H1 (cell line): Measurements from ENCODE around the gene IKZF1. TPM values are rescaled to one million over a fixed set of nuclear protein-coding genes. Genes with fewer than 3 reads are reported as not detected.
A peak's percentile ranks its signal among the peaks of the same experiment; 100 is the strongest.

Experiments
- CTCF ChIA-PET: fragments of 300-600 bp; sonication (Branson Sonifier 250); formaldehyde crosslinking; loops from one replicate; lab custom pipeline; 2021; ENCODE audit not compliant: partially characterized antibody; lab: Charles Lee
- POLR2A ChIA-PET: fragments of 300-600 bp; sonication (Branson Sonifier 250); formaldehyde crosslinking; loops from one replicate; lab custom pipeline; 2021; ENCODE audit warnings: inconsistent platforms; ENCODE audit not compliant: partially characterized antibody; lab: Charles Lee
- DNase-seq, 2 experiments: peaks; one replicate each; pipeline versions ENCODE4 v3.0.0 to v3.0.0-alpha.2; 2010 to 2022; ENCODE audit warnings: low spot score in 2 of 2, low read depth in 1 of 2, mixed read lengths in 1 of 2
- FAIRE-seq: peaks from 2 replicates; lab custom pipeline; 2011; peaks lifted over from hg19 to GRCh38; lab: Jason Lieb, UNC
- H2AFZ ChIP-seq: 2 replicates; pipeline ENCODE4 v1.8.1; 2012; ENCODE audit warnings: low read length, inconsistent platforms
- H2AK5ac ChIP-seq: 2 replicates; pipeline ENCODE4 v1.6.1; 2013; ENCODE audit warnings: low read depth, low read length
- H2BK120ac ChIP-seq: replicated peaks from 2 replicates; pipeline ENCODE3; 2013; ENCODE audit warnings: low read depth, low read length, inconsistent platforms
- H2BK12ac ChIP-seq: 2 replicates; pipeline ENCODE4 v1.6.1; 2013; ENCODE audit warnings: low read depth, low read length
- H2BK15ac ChIP-seq: 2 replicates; pipeline ENCODE4 v1.6.1; 2013; ENCODE audit warnings: low read length
- H2BK20ac ChIP-seq: 2 replicates; pipeline ENCODE4 v1.6.1; 2013; ENCODE audit warnings: low read length
- H2BK5ac ChIP-seq: 2 replicates; pipeline ENCODE4 v1.6.1; 2013; ENCODE audit warnings: low read depth, low read length
- H3K14ac ChIP-seq: 2 replicates; pipeline ENCODE4 v1.6.1; 2013; ENCODE audit warnings: inconsistent platforms; ENCODE audit not compliant: insufficient read length
- H3K18ac ChIP-seq: 2 replicates; pipeline ENCODE4 v1.6.1; 2013; ENCODE audit warnings: low read length; ENCODE audit errors: extremely low read depth
- H3K23ac ChIP-seq: 2 replicates; pipeline ENCODE4 v1.6.1; 2013; ENCODE audit warnings: inconsistent platforms; ENCODE audit not compliant: insufficient read length
- H3K23me2 ChIP-seq: 2 replicates; pipeline ENCODE4 v1.6.1; 2013; ENCODE audit warnings: low read depth, low read length
- H3K27ac ChIP-seq: 2 replicates; pipeline ENCODE4 v1.6.1; 2011; ENCODE audit warnings: low read depth, low read length, inconsistent platforms
- H3K27me3 ChIP-seq, 4 experiments: replicated peaks in 1 of 4; 1 replicate in 1 of 4; 2 replicates in 3 of 4; pipeline versions ENCODE4 v1.6.1 to v1.8.1; 2011 to 2013; ENCODE audit warnings: low read length in 3 of 4, mild to moderate bottlenecking in 3 of 4, inconsistent platforms in 2 of 4, mixed read lengths in 2 of 4, moderate library complexity in 1 of 4; ENCODE audit not compliant: control insufficient read depth in 3 of 4, insufficient read depth in 3 of 4; ENCODE audit errors: extremely low read depth in 1 of 4
- H3K36me3 ChIP-seq, 4 experiments: 2 replicates each; pipeline versions ENCODE4 v1.6.1 to v1.8.1; 2011 to 2013; ENCODE audit warnings: mild to moderate bottlenecking in 4 of 4, low read length in 3 of 4, moderate library complexity in 2 of 4, control low read depth in 1 of 4, inconsistent platforms in 1 of 4; ENCODE audit not compliant: insufficient read depth in 4 of 4, control insufficient read depth in 2 of 4
- H3K4ac ChIP-seq: replicated peaks from 2 replicates; pipeline ENCODE3; 2013; ENCODE audit warnings: low read length, low read depth, mixed read lengths, inconsistent platforms; ENCODE audit not compliant: insufficient read length
- H3K4me1 ChIP-seq, 4 experiments: replicated peaks in 1 of 4; 1 replicate in 1 of 4; 2 replicates in 3 of 4; pipeline versions ENCODE4 v1.6.1 to v1.8.1; 2011 to 2013; ENCODE audit warnings: low read length in 3 of 4, inconsistent platforms in 2 of 4, mixed read lengths in 1 of 4; ENCODE audit not compliant: insufficient read depth in 4 of 4, control insufficient read depth in 3 of 4
- H3K4me2 ChIP-seq, 2 experiments: 2 replicates each; pipeline versions ENCODE4 v1.6.1 to v1.8.1; 2011 to 2013; ENCODE audit warnings: low read depth in 2 of 2, low read length in 2 of 2, control low read depth in 1 of 2, inconsistent platforms in 1 of 2, mild to moderate bottlenecking in 1 of 2; ENCODE audit not compliant: insufficient read depth in 1 of 2
- H3K4me3 ChIP-seq, 4 experiments: fragments of 200-600, 300-600 bp in 1 of 4; sonication (generic), shearing (Covaris generic), sonication (Bioruptor Twin) in 1 of 4; 2 replicates each; pipeline versions ENCODE4 v1.5.1 to v1.8.1; 2011 to 2016; ENCODE audit warnings: low read length in 4 of 4, low read depth in 3 of 4, control low read depth in 2 of 4, inconsistent platforms in 2 of 4, mild to moderate bottlenecking in 2 of 4, mixed read lengths in 1 of 4, moderate library complexity in 1 of 4; ENCODE audit not compliant: insufficient read depth in 2 of 4; ENCODE audit errors: extremely low read depth in 1 of 4
- H3K56ac ChIP-seq: replicated peaks from 2 replicates; pipeline ENCODE3; 2013; ENCODE audit warnings: low read depth, mild to moderate bottlenecking, mixed read lengths, low read length, inconsistent platforms; ENCODE audit not compliant: insufficient read length
- H3K79me1 ChIP-seq: 2 replicates; pipeline ENCODE4 v1.6.1; 2013; ENCODE audit warnings: low read depth, low read length, control low read depth
- H3K79me2 ChIP-seq, 2 experiments: 2 replicates each; pipeline versions ENCODE4 v1.6.1 to v1.8.1; 2012 to 2013; ENCODE audit warnings: low read length in 2 of 2, mild to moderate bottlenecking in 2 of 2, inconsistent platforms in 1 of 2; ENCODE audit not compliant: insufficient read depth in 2 of 2, control insufficient read depth in 1 of 2
- H3K9ac ChIP-seq, 4 experiments: replicated peaks in 1 of 4; 1 replicate in 1 of 4; 2 replicates in 3 of 4; pipeline versions ENCODE4 v1.6.1 to v1.8.1; 2011 to 2013; ENCODE audit warnings: low read depth in 3 of 4, low read length in 3 of 4, control low read depth in 2 of 4, mild to moderate bottlenecking in 2 of 4, moderate library complexity in 2 of 4, inconsistent platforms in 1 of 4; ENCODE audit errors: extremely low read depth in 1 of 4
- H3K9me3 ChIP-seq, 2 experiments: 2 replicates each; pipeline versions ENCODE4 v1.6.1 to v1.8.1; 2012 to 2013; ENCODE audit warnings: mild to moderate bottlenecking in 2 of 2, moderate library complexity in 2 of 2, control low read depth in 1 of 2, inconsistent platforms in 1 of 2, low read depth in 1 of 2, low read length in 1 of 2, mixed read lengths in 1 of 2; ENCODE audit not compliant: insufficient read depth in 2 of 2
- H4K20me1 ChIP-seq, 2 experiments: replicated peaks in 1 of 2; 2 replicates each; pipeline versions ENCODE3 to v1.8.1; 2011 to 2013; ENCODE audit warnings: inconsistent platforms in 2 of 2, low read length in 2 of 2, mild to moderate bottlenecking in 1 of 2; ENCODE audit not compliant: insufficient read depth in 2 of 2, control insufficient read depth in 1 of 2
- H4K5ac ChIP-seq: 2 replicates; pipeline ENCODE4 v1.6.1; 2013; ENCODE audit warnings: low read length, low read depth, mixed read lengths, inconsistent platforms; ENCODE audit not compliant: insufficient read length
- H4K8ac ChIP-seq: 2 replicates; pipeline ENCODE4 v1.8.0; 2013; ENCODE audit warnings: mild to moderate bottlenecking, moderate library complexity, low read length, inconsistent platforms; ENCODE audit not compliant: insufficient read depth; ENCODE audit errors: extremely low read depth
- H4K91ac ChIP-seq: replicated peaks from 2 replicates; pipeline ENCODE3; 2013; ENCODE audit warnings: low read length, mixed read lengths, inconsistent platforms; ENCODE audit not compliant: insufficient read length
- BCL11A ChIP-seq, 2 experiments: IDR thresholded peaks; one replicate each; pipeline ENCODE4 v1.6.1; 2011; ENCODE audit warnings: low read depth in 2 of 2, low read length in 2 of 2, mild to moderate bottlenecking in 2 of 2
- CBX5 ChIP-seq: fragments of 300-800, 300-1000 bp; sonication (generic); IDR thresholded peaks from 2 replicates; pipeline ENCODE4 v1.7.1; 2016; ENCODE audit warnings: antibody characterized with exemption, low read length, low read depth
- EZH2 ChIP-seq: fragments of 200-600 bp; sonication (generic); IDR thresholded peaks from 2 replicates; pipeline ENCODE4 v1.7.1; 2012; ENCODE audit warnings: low read depth, mild to moderate bottlenecking, moderate library complexity, low read length, inconsistent platforms; ENCODE audit not compliant: severe bottlenecking
- KDM1A ChIP-seq: fragments of 200-600, 300-600 bp; sonication (generic); IDR thresholded peaks from 2 replicates; pipeline ENCODE4 v1.7.1; 2016; ENCODE audit warnings: mild to moderate bottlenecking, low read length, borderline replicate concordance
- KDM4A ChIP-seq: IDR thresholded peaks from one replicate; pipeline ENCODE4 v1.7.1; 2012; ENCODE audit warnings: low read depth, mild to moderate bottlenecking, moderate library complexity, low read length, inconsistent platforms; ENCODE audit not compliant: severe bottlenecking
- POLR2AphosphoS5 ChIP-seq: IDR thresholded peaks from 2 replicates; pipeline ENCODE4 v1.6.1; 2011; ENCODE audit warnings: low read depth, low read length
- RBBP5 ChIP-seq: IDR thresholded peaks from 2 replicates; pipeline ENCODE4 v1.7.1; 2012; ENCODE audit warnings: low read depth, mild to moderate bottlenecking, inconsistent platforms, low read length, moderate library complexity, borderline replicate concordance
- SIX5 ChIP-seq: IDR thresholded peaks from 2 replicates; pipeline ENCODE4 v1.6.1; 2011; ENCODE audit warnings: mild to moderate bottlenecking, low read depth, low read length
- SP1 ChIP-seq: IDR thresholded peaks from 2 replicates; pipeline ENCODE4 v1.6.1; 2011; ENCODE audit warnings: low read depth, low read length
- SP2 ChIP-seq: IDR thresholded peaks from 2 replicates; pipeline ENCODE4 v1.6.1; 2012; ENCODE audit warnings: mild to moderate bottlenecking, low read length, inconsistent platforms
- WGBS, 2 experiments: shearing (Covaris generic) in 1 of 2; methylation state at CpG; one replicate each; pipeline versions ENCODE4 v1.1.6 to v1.1.7; 2013 to 2015; ENCODE audit warnings: low lambda C conversion rate in 2 of 2, mixed read lengths in 2 of 2, inconsistent platforms in 1 of 2, low coverage in 1 of 2, missing lambda C conversion rate in 1 of 2; ENCODE audit not compliant: insufficient replicate concordance in 2 of 2, insufficient coverage in 1 of 2, insufficient read length in 1 of 2; ENCODE audit errors: extremely low coverage in 1 of 2, missing lambda C conversion rate in 1 of 2; 5-methylcytosine and 5-hydroxymethylcytosine counted together
- polyA plus RNA-seq, 7 experiments: library from polyadenylated mRNA; depleted of rRNA in 3 of 7; stranded (reverse) in 5 of 7; unstranded in 2 of 7; fragments of >200 nt in 5 of 7; fragments of 200-250 nt in 2 of 7; gene quantifications; 1 replicate in 5 of 7; 2 replicates in 1 of 7; 4 replicates in 1 of 7; pipeline versions ENCODE4 v1.2.1 to v1.2.3, GENCODE V29; 2011 to 2013; ENCODE audit warnings: missing spikeins in 2 of 7, mixed read lengths in 2 of 7
- total RNA-seq: library from RNA; stranded (reverse); fragmentation: NEBNext Ultra II Directional; extraction: Animal tissue kit (Norgen Biotek cat#: 25700); gene quantifications from 2 replicates; pipeline ENCODE4 v1.2.1, GENCODE V29; 2021

The IKZF1 gene
- total and polyA plus RNA-seq, 2 of the 8 experiments (the other 6 are each of a cell fraction or from before 2014, with no cell fraction given): 0.74 to 1.5 TPM

GRCh38 chr7:50315739-50316671 lies 11.5 kb downstream of the IKZF1 start:
- Histone ChIP-seq H3K4ac (no peak overlapping the region), H3K23ac (no peak overlapping the region), H3K56ac (no peak overlapping the region), H4K8ac (no peak overlapping the region; the same call in 1 of the 2 replicates), H2BK120ac (no peak overlapping the region), H4K5ac (no peak overlapping the region), H3K79me1 (no peaks in the 10 kb centered on the region), H3K14ac (no peak overlapping the region), H3K36me3 (no peaks in the 10 kb centered on the region), H2AFZ (peak overlapping the region; percentile 78), H3K79me2 (no peaks in the 10 kb centered on the region), H3K9me3 (no peaks in the 10 kb centered on the region), H4K20me1 (no peaks in the 10 kb centered on the region), H2BK15ac (no peak overlapping the region; the same call in 1 of the 2 replicates), H2BK20ac (no peak overlapping the region), H2AK5ac (no peak overlapping the region), H2BK5ac (no peak overlapping the region), H3K4me3 (no peak overlapping the region), H3K27ac (no peak overlapping the region), H3K4me2 (peak overlapping the region; percentile 29 to 34; a peak in 1 of 4 replicates), H2BK12ac (no peak overlapping the region), H3K4me1 (peaks cover 5 to 20% (median 13%) of the 10 kb centered on the region in 4 experiments), H3K18ac (no peak overlapping the region; the same call in 1 of the 2 replicates), H4K91ac (no peak overlapping the region), H3K23me2 (no peaks in the 10 kb centered on the region), H3K27me3 (no peaks in the 10 kb centered on the region), H3K9ac (no peak overlapping the region)
- FAIRE-seq: no peak
- DNase-seq: no peak
- ChIA-PET CTCF (interaction anchor here (1.4 kb wide), 1 partner anchor 15 kb away, joined by 3 read pairs; no protein-coding TSS in a partner anchor), POLR2A (interaction anchor here (0.8 kb wide), 1 partner anchor 10 kb away, joined by 3 read pairs; no protein-coding TSS in a partner anchor)
- 59% methylated on average over 14 of the region's 14 CpGs; no CpG with 5 or more reads in 1 of the 2 experiments for WGBS, 2 experiments
- TF ChIP-seq SIX5 (no peak), BCL11A (IDR thresholded peaks at IDR 0.05; ENCODE audit: low read depth in 2 of 2, low read length in 2 of 2) (no peak), KDM1A (no peak), RBBP5 (no peak), POLR2AphosphoS5 (no peak), SP1 (no peak), SP2 (no peak), CBX5 (no peak), EZH2 (no peak), KDM4A (no peak)
